ENCODE measurements around the gene WDR31. TPM values are rescaled to one million over a fixed set of nuclear protein-coding genes. Genes with fewer than 3 reads are reported as not detected.

WDR31 gene
- polyA plus RNA-seq, 2 of the 4 experiments (the other 2 are of a cell fraction): 1.9 to 2.9 TPM

DNA sequence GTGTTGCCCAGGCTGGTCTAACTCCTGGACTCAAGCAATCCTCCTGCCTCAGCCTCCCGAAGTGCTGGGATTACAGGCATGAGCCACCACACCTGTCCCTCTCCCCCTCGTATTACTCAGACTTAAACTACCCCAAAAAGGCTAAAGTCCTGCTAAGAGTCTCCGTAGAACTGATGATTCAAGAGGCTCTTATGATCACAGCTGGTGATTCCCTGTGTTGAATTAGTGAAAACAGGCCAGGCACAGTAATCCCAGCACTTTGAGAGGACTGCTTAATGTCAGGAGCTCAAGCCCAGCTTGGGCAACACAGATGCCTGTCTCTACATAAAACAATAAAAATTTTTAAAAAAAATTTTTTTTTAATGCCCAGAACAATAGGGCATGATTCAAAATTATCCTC is 73.9 kb downstream of the WDR31 start:
- Histone ChIP-seq H3K4me1 (no peaks in the 10 kb centered on the region), H3K9me3 (no peaks in the 10 kb centered on the region), H3K4me2 (no peak overlapping the region), H3K27ac (no peak overlapping the region), H3K4me3 (no peak overlapping the region)
- TF ChIP-seq CHD4 (IDR thresholded peaks at IDR 0.05; ENCODE audit: borderline replicate concordance) (no peak), TP53 (CRISPR knock-in tag; IDR thresholded peaks at IDR 0.05) (no peak), POLR2AphosphoS2 (conservative IDR thresholded peaks at IDR 0.05; ENCODE audit: low read length) (no peak), ESRRA (IDR thresholded peaks at IDR 0.05; ENCODE audit: borderline replicate concordance, low read length) (no peak), HDAC2 (IDR thresholded peaks at IDR 0.05) (no peak), SMC3 (IDR thresholded peaks at IDR 0.05) (no peak), NR3C1 (IDR thresholded peaks at IDR 0.05) (no peak), PHF8 (IDR thresholded peaks at IDR 0.05; ENCODE audit: borderline replicate concordance, low read depth) (no peak), RAD21 (conservative IDR thresholded peaks at IDR 0.05 in 1 of 2, IDR thresholded peaks at IDR 0.05 in 1 of 2) (no peak), EP300 (IDR thresholded peaks at IDR 0.05) (no peak), JUN (IDR thresholded peaks at IDR 0.05) (no peak)
- TF ChIP-seq, protein P1, sequence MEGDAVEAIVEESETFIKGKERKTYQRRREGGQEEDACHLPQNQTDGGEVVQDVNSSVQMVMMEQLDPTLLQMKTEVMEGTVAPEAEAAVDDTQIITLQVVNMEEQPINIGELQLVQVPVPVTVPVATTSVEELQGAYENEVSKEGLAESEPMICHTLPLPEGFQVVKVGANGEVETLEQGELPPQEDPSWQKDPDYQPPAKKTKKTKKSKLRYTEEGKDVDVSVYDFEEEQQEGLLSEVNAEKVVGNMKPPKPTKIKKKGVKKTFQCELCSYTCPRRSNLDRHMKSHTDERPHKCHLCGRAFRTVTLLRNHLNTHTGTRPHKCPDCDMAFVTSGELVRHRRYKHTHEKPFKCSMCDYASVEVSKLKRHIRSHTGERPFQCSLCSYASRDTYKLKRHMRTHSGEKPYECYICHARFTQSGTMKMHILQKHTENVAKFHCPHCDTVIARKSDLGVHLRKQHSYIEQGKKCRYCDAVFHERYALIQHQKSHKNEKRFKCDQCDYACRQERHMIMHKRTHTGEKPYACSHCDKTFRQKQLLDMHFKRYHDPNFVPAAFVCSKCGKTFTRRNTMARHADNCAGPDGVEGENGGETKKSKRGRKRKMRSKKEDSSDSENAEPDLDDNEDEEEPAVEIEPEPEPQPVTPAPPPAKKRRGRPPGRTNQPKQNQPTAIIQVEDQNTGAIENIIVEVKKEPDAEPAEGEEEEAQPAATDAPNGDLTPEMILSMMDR (IDR thresholded peaks at IDR 0.05): no peak
- TF ChIP-seq, protein P2, sequence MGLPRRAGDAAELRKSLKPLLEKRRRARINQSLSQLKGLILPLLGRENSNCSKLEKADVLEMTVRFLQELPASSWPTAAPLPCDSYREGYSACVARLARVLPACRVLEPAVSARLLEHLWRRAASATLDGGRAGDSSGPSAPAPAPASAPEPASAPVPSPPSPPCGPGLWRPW (IDR thresholded peaks at IDR 0.05): no peak
- TF ChIP-seq, protein P3, sequence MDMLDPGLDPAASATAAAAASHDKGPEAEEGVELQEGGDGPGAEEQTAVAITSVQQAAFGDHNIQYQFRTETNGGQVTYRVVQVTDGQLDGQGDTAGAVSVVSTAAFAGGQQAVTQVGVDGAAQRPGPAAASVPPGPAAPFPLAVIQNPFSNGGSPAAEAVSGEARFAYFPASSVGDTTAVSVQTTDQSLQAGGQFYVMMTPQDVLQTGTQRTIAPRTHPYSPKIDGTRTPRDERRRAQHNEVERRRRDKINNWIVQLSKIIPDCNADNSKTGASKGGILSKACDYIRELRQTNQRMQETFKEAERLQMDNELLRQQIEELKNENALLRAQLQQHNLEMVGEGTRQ (IDR thresholded peaks at IDR 0.05): no peak
- TF ChIP-seq, protein P4, sequence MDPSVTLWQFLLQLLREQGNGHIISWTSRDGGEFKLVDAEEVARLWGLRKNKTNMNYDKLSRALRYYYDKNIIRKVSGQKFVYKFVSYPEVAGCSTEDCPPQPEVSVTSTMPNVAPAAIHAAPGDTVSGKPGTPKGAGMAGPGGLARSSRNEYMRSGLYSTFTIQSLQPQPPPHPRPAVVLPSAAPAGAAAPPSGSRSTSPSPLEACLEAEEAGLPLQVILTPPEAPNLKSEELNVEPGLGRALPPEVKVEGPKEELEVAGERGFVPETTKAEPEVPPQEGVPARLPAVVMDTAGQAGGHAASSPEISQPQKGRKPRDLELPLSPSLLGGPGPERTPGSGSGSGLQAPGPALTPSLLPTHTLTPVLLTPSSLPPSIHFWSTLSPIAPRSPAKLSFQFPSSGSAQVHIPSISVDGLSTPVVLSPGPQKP (IDR thresholded peaks at IDR 0.05; ENCODE audit: low read depth, low read length): no peak
- TF ChIP-seq, protein P5, sequence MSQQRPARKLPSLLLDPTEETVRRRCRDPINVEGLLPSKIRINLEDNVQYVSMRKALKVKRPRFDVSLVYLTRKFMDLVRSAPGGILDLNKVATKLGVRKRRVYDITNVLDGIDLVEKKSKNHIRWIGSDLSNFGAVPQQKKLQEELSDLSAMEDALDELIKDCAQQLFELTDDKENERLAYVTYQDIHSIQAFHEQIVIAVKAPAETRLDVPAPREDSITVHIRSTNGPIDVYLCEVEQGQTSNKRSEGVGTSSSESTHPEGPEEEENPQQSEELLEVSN (IDR thresholded peaks at IDR 0.05; ENCODE audit: borderline replicate concordance, low read depth): no peak
- WGBS (ENCODE audit: missing lambda C conversion rate): 80% methylated on average over 3 of the region's 3 CpGs
- CTCF ChIA-PET: interaction anchor here (3.0 kb wide), 1 partner anchor 8 kb away, joined by 18 read pairs; the partner anchor contains the start of genes CDC26 and PRPF4
- ATAC-seq (no peak), FAIRE-seq (no peak), DNase-seq (ENCODE audit: low read depth in 1 of 2, low spot score in 1 of 2) (no peak)
- POLR2A ChIA-PET: no interaction called here

Other genes with a start within 250 kb of the WDR31 start
- gene SLC31A2, start 189.3 kb downstream of the WDR31 start, polyA plus RNA-seq (2011; rRNA removed): 5.8 and 7.5 TPM in 2 replicates
- 5.0 to 5.9 TPM (median 5.4 TPM) in 3 replicates for gene SLC31A2, start 189.3 kb downstream of the WDR31 start, polyA plus RNA-seq (2017; fragmentation: RNase III; extraction: RNeasy Plus Mini Kit Qiagen cat#74134 plus additional on column Dnase treatment)
- gene FKBP15, start 119.0 kb downstream of the WDR31 start, polyA plus RNA-seq (2011; rRNA removed): 26.0 and 26.8 TPM in 2 replicates
- gene FKBP15, start 119.0 kb downstream of the WDR31 start, polyA plus RNA-seq (2017; fragmentation: RNase III; extraction: RNeasy Plus Mini Kit Qiagen cat#74134 plus additional on column Dnase treatment): 14.0 to 14.2 TPM (median 14.1 TPM) in 3 replicates
- 27.9 and 28.0 TPM in 2 replicates for gene SLC31A1, start 118.7 kb downstream of the WDR31 start, polyA plus RNA-seq (2011; rRNA removed)
- 21.6 to 24.2 TPM (median 22.7 TPM) in 3 replicates for gene SLC31A1, start 118.7 kb downstream of the WDR31 start, polyA plus RNA-seq (2017; fragmentation: RNase III; extraction: RNeasy Plus Mini Kit Qiagen cat#74134 plus additional on column Dnase treatment)
- gene CDC26, start 64.7 kb downstream of the WDR31 start, polyA plus RNA-seq (2011; rRNA removed): 60.4 and 80.7 TPM in 2 replicates
- gene CDC26, start 64.7 kb downstream of the WDR31 start, polyA plus RNA-seq (2017; fragmentation: RNase III; extraction: RNeasy Plus Mini Kit Qiagen cat#74134 plus additional on column Dnase treatment): 68.2 to 69.0 TPM (median 68.9 TPM) in 3 replicates
- gene PRPF4, start 64.6 kb downstream of the WDR31 start, polyA plus RNA-seq (2011; rRNA removed): 61.5 and 62.1 TPM in 2 replicates
- 52.2 to 58.1 TPM (median 53.4 TPM) in 3 replicates for gene PRPF4, start 64.6 kb downstream of the WDR31 start, polyA plus RNA-seq (2017; fragmentation: RNase III; extraction: RNeasy Plus Mini Kit Qiagen cat#74134 plus additional on column Dnase treatment)
- gene RNF183, start 36.9 kb downstream of the WDR31 start, polyA plus RNA-seq (2011; rRNA removed): 0.13 and 0.15 TPM in 2 replicates
- gene RNF183, start 36.9 kb downstream of the WDR31 start, polyA plus RNA-seq (2017; fragmentation: RNase III; extraction: RNeasy Plus Mini Kit Qiagen cat#74134 plus additional on column Dnase treatment): not detected in 3 replicates
- 0.06 and 0.07 TPM in 2 replicates for gene BSPRY, start 9.3 kb upstream of the WDR31 start, polyA plus RNA-seq (2011; rRNA removed)
- gene BSPRY, start 9.3 kb upstream of the WDR31 start, polyA plus RNA-seq (2017; fragmentation: RNase III; extraction: RNeasy Plus Mini Kit Qiagen cat#74134 plus additional on column Dnase treatment): 0.04 to 0.05 TPM in 2 of 3 replicates, not detected in the other
- 17.5 and 22.2 TPM in 2 replicates for gene HDHD3, start 36.7 kb upstream of the WDR31 start, polyA plus RNA-seq (2011; rRNA removed)
- gene HDHD3, start 36.7 kb upstream of the WDR31 start, polyA plus RNA-seq (2017; fragmentation: RNase III; extraction: RNeasy Plus Mini Kit Qiagen cat#74134 plus additional on column Dnase treatment): 17.0 to 22.6 TPM (median 21.0 TPM) in 3 replicates
- gene ALAD, start 61.0 kb upstream of the WDR31 start, polyA plus RNA-seq (2011; rRNA removed): 5.7 and 9.5 TPM in 2 replicates
- gene ALAD, start 61.0 kb upstream of the WDR31 start, polyA plus RNA-seq (2017; fragmentation: RNase III; extraction: RNeasy Plus Mini Kit Qiagen cat#74134 plus additional on column Dnase treatment): 15.6 to 19.6 TPM (median 18.5 TPM) in 3 replicates
- gene POLE3, start 70.4 kb upstream of the WDR31 start, polyA plus RNA-seq (2011; rRNA removed): 129 and 143 TPM in 2 replicates
- 92.2 to 99.8 TPM (median 95.9 TPM) in 3 replicates for gene POLE3, start 70.4 kb upstream of the WDR31 start, polyA plus RNA-seq (2017; fragmentation: RNase III; extraction: RNeasy Plus Mini Kit Qiagen cat#74134 plus additional on column Dnase treatment)
- gene C9orf43, start 70.5 kb upstream of the WDR31 start, polyA plus RNA-seq (2011; rRNA removed): 0.89 and 1.0 TPM in 2 replicates
- gene C9orf43, start 70.5 kb upstream of the WDR31 start, polyA plus RNA-seq (2017; fragmentation: RNase III; extraction: RNeasy Plus Mini Kit Qiagen cat#74134 plus additional on column Dnase treatment): 0.50 to 1.1 TPM (median 0.85 TPM) in 3 replicates
- 19.6 and 21.5 TPM in 2 replicates for gene RGS3, start 123.5 kb upstream of the WDR31 start, polyA plus RNA-seq (2011; rRNA removed)
- gene RGS3, start 123.5 kb upstream of the WDR31 start, polyA plus RNA-seq (2017; fragmentation: RNase III; extraction: RNeasy Plus Mini Kit Qiagen cat#74134 plus additional on column Dnase treatment): 17.1 to 22.9 TPM (median 20.8 TPM) in 3 replicates

Data from A549 (cell line).